ENCODE results near the gene GOLGA8O.
"Not testable (repeated sequence)": the region's sequence is repeated elsewhere in the genome, so short reads cannot be mapped to it uniquely, and the experiment has no call there.

- TF ChIP-seq SUZ12 (IDR thresholded peaks at IDR 0.05); BHLHE40 (IDR thresholded peaks at IDR 0.05; ENCODE audit: borderline replicate concordance): not testable (repeated sequence)
Observed at GRCh38 chr15:32426511-32426910, 28.9 kb downstream of the GOLGA8O start.

Data from HEK293T (cell line).